RKO (cell line): ENCODE measurements around the gene SEC31B.

Source experiments
- DNase-seq: peaks from one replicate; pipeline ENCODE4 v3.0.0-alpha.2; 2016; ENCODE audit warnings: low spot score

Gene SEC31B, protein sequence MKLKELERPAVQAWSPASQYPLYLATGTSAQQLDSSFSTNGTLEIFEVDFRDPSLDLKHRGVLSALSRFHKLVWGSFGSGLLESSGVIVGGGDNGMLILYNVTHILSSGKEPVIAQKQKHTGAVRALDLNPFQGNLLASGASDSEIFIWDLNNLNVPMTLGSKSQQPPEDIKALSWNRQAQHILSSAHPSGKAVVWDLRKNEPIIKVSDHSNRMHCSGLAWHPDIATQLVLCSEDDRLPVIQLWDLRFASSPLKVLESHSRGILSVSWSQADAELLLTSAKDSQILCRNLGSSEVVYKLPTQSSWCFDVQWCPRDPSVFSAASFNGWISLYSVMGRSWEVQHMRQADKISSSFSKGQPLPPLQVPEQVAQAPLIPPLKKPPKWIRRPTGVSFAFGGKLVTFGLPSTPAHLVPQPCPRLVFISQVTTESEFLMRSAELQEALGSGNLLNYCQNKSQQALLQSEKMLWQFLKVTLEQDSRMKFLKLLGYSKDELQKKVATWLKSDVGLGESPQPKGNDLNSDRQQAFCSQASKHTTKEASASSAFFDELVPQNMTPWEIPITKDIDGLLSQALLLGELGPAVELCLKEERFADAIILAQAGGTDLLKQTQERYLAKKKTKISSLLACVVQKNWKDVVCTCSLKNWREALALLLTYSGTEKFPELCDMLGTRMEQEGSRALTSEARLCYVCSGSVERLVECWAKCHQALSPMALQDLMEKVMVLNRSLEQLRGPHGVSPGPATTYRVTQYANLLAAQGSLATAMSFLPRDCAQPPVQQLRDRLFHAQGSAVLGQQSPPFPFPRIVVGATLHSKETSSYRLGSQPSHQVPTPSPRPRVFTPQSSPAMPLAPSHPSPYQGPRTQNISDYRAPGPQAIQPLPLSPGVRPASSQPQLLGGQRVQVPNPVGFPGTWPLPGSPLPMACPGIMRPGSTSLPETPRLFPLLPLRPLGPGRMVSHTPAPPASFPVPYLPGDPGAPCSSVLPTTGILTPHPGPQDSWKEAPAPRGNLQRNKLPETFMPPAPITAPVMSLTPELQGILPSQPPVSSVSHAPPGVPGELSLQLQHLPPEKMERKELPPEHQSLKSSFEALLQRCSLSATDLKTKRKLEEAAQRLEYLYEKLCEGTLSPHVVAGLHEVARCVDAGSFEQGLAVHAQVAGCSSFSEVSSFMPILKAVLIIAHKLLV

DNA sequence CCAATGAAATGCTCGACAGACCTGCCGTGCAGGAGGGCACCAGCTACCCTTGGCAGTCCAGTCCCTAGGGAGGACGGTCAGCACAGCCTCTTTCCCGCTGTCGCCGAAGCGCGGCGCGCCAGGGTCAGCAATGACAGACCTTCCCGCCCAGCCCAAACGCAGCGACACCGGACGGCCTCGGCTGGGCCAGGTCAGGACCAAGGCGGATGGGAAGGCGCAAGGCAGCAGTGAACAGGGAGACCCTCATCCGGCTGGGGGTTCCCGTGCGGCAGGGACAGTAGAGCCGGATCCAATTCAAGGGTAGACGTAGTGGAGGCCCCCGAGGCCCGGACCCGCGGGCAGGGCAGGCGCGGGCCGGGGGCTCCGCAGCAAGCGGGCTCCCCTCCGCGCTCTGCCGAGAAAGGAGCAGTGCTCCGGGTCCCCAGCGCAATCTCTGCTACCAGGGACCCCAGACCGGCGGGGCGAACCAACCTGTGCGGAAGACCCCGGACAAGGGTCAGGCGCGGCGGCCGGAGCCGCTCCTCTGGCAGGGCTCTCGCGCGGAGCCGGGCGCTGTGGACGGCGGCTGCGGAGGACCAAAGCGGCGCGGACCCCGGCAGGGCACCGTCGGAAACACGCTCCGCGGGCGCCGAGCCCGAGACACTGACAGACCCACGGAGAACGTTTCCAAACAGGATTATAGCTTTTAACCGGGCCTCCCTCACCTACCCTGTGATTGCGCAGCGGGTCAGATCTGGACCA lies at the start of gene SEC31B:
SEC31B (minus strand) TSS at position 551 of the 741 bp plus-strand sequence. CDS start 2,909 bp downstream, outside the sequence.
- DNase-seq, result no peak

DNA sequence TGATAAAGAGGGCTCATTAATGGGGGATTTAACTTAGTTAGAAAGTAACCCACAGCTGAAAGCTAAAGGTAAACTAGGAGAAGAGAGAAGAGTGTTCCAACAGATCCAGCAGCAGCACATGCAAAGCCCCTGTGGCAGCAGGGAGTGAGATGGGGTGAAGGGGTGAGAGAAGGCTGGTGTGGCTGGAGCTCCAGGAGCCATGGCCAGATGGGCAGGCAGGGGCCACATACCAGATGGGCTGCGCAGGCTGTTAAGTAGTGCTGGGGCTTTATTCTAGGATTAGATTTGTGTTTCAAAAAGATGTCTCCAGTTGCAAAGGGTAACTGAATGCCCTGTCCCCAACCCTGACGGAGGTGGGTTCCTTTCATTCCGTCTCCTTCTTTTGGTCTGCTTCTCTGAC lies 49.3 kb upstream of the SEC31B start:
- no peak for DNase-seq

DNA sequence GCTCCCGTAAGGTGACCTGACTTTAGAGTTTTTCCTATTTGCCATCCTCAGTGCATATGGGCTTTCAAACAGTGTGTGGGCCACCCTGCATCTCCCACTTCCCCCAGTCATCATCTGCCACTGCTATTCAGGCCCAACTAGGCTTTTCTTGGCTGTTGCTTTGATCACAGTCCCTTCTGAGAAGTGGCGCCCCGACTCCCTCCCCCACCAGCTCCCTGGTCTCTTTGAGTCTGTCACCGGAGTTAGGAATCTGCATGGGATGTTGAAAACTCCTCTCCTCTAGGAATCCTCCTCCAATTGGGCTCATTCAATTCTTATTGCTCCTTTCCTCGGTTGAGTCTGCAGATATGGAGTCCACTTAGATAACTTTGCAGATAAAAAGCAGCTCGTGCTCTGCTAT lies 48.2 kb upstream of the SEC31B start:
- DNase-seq, result no peak

DNA sequence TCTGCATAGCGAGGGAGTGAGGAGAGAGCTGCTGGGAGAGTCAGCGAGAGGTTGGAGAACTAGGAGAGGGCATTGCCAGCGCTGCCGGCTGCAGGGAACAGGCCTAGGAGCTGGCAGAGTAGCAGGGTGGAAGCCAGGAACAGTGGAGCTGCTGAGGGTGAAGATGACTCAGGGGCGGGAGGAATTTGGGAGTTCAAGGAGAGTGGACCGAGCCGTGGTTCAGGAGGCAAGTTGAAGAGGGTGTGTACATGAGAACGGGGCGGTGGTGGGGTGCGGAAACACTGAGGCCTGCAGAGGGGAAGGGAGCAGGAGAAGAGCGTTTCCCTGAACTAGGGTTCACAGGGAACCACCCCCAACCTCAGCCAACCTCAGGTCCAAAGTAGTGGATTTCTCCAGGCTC lies 47.6 kb upstream of the SEC31B start:
- DNase-seq, result no peak

DNA sequence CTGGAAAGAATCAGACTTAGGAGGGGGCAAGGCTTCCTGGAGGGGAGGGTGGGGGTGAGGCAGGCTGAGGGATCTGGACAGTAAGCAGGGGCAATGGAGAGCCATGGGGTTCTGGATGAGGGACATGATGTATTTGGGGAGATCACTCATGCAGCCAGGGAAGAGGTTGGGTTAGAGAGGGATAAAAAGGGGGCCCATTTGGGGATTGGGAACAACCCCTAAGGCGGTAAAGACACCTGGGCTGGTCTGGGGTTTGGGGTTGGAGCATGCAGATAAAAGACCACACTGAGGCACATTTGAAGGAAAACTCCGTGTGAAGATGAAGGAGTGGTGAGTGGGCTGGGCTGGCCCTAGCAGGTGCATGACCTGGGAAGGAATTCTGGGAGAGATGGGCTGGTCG lies 46.9 kb upstream of the SEC31B start:
- DNase-seq, result no peak

DNA sequence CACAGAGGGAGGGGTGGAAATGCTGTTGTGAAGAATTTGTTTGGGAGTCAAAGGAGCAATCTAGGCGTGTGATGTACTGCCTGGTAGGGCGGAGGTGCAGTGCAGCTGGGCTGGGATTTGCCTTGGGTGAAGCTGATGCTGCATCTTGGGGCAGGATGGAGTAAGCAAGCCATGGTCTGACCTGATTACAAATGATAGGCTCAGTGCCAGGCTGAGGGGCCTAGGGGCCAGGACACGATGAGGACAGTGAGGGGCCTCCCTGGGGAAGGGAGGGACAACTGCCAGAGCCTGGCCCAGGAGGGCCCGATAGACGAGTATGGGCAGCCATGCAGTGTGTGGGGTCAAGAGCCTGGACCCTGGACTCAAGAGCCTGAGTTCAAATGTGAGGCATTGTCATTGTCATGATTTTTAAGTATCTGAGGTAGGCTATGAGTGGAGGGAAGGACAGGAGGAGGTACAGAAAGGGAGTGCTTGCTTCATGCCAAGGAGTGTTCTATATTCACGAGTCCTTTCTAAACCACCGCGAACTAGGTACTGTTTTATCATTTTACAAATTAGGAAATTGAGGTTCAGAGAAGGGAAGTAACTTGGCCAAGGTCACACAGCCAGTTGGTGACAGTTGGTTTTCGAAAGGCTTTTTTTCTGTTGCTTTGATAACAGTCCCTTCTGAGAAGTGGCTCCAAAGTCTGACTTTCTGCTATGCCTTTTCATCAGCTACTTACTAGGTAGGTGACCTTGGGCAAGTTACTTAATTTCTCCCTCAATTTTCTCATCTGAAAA lies 45.7 kb upstream of the SEC31B start:
- DNase-seq, result no peak

DNA sequence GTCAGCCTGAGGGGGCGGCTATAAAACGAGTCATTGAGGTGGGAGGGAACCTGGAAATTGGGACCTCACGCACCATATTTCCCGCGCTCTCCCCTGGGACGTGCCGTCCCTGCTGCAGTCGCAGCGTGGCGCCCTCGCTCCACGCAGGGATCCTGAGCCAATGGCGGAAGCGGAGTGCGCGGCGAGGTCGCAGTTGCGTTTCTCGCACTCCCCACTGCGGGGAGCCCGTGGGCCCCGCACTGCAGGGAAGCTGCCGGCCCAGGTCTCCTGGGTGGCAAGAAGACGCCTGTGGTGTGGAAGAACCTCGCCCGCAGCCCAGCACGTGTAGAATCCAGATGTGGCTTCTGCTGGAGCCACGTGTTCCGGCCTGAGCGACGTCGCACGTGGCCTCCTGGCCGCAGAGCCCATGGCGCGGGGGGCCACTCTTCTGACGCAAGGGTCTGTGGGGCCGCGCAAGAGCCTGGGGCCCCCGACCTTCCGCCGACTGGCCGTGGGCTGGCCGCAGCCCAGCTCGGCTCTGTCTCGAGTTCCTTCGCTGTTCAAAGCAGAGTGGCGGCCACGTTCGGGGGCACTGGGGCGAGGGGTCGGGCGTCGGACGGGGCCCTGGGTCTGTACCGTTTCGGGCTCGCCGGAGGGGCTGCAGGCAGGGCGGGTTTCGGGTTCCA lies 42.5 kb upstream of the SEC31B start:
- DNase-seq, result no peak

DNA sequence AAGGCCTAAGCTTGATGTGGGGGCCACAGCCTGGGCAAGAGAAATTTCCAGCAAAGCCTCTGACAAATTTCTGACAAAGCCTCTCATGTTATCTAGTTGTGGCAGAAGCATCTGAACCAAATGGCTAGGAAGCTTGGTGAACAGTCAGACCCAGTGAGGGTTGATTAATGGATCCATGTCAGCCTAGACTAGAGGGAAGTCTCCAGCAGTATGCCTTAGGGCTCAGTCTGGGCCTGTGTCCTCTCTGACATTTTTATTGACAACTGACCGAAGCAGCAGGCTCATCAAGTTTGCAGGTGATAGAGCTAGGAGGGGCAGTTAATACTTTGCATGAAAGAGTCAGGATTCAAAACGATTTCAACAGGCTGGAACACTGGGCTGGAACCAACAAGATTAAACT lies 41.3 kb upstream of the SEC31B start:
- DNase-seq, result no peak

DNA sequence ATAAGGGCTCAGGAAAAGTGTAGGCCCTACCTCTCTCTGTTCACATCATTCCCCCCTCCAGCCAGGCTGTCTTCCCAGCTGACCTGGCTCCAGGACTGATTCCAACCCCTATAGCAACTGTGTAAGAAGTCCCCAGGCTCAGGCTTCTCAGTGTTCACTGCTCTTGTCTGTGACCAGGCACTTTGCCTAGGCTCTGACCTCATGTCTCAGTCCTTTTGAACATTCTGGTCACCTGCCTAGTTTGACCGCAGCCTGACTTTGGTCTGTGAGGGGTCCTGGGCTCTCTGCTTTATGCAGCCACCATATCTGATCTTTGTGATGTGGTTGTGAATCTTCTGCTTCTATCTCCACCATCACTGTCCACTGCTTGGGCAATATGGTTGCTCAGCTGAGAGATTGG lies 40.6 kb upstream of the SEC31B start:
- DNase-seq, result no peak

DNA sequence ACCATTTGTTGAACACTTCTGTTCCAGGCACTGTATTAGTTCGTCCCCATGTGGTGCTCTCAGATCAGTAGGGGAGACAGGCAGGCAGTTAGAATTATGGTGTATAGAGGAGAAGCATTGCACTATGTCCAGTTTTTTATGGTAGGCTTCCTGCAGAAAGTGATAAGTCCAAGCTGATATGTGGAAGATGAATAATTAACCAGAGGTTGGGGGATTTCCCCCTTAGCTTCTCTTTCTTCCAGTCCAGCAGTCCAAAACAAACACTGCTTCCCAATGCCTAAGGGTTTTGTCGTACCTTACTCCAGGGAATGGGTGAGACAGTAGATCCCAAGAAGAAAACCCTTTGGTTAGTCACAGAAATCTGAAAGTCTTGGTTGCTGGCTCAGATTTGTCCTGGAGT lies 35.2 kb upstream of the SEC31B start:
- DNase-seq, result no peak

DNA sequence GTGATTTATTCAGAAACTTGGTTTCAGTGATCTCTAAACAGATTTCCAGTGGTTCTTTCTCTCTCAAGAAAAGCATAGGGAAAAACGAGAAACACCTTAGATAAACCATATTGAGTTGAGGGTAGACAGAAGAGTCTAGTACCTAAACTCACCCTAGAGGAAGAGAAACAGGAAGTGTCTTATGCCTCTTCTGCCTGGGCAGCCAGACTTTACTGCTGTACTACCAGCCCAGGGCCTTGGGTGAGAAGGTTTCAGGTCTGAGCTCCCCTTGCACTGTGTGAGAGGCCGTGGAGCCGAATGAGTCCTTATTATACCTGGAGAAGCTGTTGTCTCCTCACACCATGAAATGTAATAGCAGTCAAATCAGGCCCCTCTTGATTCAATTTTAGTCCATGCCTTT lies 34.3 kb upstream of the SEC31B start:
- DNase-seq, result no peak

DNA sequence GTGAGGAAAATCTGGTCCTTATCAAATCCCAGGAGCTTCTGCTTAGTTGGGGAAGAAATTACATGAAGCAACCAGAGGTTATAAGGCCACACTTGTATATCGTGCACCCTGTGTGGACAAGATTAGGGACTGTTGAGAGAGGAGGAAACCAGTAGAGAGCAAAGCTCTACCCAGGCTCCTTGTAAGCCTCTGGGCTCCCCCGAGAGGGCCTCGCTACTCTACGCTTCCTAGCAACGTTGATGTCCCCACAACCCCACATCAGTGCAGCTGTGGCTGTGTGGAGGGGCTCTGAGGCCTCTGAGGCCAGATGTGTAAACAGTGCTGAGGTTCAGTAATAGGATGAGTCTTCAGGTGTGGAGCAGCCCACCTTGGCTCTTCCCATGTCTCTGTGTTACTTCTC lies 32.1 kb upstream of the SEC31B start:
- no peak for DNase-seq

DNA sequence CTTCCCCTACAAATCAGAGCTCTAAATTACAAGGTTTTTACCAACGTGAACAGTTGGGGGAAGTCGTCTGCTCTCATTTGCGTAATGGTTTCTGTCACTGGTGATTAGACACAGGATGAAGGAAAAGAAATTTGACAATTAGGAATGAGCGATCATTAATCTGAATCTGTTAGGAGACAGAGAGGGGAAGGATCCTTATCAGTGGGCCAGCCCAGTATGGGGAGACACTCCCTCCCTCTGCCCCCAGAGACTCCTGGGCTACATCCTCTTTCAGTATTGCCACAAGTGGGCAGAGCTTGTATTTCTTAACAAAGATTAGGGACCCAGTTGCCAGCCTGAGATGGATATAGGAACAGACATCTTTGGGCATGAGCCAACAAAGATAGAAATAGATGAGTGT lies 31.5 kb upstream of the SEC31B start:
- DNase-seq, result no peak

DNA sequence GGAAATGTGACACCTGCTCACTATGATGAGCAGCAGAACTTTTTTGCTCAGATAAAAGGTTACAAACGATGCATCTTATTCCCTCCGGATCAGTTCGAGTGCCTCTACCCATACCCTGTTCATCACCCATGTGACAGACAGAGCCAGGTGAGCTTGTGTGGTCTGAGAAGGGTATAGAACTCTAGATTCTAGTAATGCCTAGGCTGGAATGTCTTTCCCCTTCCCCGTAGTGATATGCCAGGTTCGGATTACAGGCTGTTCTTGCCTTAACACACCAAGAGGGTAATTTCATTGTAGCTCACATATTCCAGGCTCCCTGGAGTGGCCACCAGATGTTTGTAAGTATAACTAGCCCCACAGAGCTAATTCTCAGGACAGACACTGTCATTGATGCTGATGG lies 25.3 kb upstream of the SEC31B start:
- no peak for DNase-seq

DNA sequence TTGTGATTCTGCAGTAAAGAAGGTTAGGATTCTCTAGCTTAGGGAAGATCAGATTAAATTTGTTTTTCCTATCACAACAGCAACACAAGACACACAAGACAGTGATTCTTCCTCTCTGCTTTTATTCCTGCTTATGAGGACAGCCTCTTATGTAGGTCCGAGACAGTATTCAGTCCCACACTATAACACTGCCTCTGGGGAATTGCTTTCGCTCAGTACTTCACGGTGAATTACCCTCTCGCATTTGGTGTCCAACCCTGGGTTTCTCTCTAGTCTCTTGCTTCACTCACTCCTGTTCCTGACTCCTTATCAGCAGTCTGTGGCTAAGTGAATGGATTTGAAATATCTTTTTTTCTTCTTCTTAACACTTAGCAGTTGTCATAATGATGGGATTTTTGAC lies 17.8 kb upstream of the SEC31B start:
- DNase-seq, result no peak

DNA sequence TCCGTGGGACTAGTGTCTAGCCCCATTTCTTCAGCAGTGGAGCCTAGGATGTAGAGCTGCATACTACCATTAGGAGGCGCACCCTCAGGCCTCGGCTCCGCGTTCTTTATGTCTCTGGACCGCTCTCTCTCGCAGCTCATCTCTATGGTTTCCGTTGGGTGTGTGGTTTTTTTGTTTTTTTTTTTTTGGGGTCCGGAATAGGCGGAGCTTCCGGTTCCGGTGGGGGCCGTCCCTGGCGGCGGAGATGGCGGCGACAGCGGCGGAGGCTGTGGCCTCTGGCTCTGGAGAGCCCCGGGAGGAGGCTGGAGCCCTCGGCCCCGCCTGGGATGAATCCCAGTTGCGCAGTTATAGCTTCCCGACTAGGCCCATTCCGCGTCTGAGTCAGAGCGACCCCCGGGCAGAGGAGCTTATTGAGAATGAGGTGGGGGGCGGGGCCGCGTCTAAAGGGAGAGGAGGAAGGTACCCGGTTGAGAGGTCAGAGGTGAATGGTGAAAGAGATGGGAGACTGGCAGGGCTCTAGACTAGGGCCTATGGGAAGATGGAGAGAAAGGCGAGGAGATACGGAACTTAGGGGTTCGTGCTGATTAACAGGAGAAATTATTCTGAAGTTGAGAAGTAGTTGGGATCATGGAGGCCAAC lies 16.2 kb upstream of the SEC31B start, which contains the start of gene HIF1AN:
HIF1AN (plus strand) TSS at position 229 of the 639 bp plus-strand sequence; CDS start at position 245, 16 bp downstream.
- DNase-seq, result peak; percentile 97

DNA sequence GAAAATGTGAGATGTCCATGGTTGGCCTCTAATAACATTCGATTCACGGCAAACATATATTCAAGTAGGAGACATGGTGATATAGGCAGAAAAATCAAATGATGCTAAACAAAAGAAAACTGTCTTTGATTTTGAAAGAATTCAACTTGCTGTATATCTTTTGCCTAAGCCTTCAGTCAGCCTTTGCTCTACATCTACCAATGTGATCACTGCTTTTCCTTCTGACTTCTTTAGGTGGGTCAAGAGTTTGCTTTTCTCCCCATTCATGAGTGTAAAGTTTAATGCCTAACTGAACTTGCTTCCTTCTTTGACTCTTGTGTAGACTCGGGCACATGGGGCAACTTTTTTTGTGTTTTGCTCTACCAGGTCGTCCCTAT lies 15.7 kb upstream of the SEC31B start:
- DNase-seq, result no peak

DNA sequence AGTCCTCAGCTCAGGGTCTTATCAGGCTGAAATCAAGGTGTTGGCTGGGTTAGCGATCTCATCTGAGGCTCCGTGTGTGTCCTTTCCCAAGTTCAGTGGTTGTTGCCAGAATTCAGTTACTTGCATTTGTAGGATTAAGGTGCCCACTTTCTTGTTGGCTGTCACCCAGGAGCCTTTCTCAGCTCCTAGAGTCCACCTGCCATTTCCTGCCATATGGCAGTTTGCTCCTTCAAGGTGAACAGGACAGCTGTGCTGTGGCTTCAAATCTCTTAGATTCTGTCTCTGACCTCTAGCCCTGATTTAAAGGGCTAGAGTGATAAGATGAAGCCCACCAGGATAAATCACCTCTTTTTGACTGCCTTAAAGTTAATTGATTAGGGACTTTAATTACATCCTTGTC lies 15.1 kb upstream of the SEC31B start:
- DNase-seq, result no peak

DNA sequence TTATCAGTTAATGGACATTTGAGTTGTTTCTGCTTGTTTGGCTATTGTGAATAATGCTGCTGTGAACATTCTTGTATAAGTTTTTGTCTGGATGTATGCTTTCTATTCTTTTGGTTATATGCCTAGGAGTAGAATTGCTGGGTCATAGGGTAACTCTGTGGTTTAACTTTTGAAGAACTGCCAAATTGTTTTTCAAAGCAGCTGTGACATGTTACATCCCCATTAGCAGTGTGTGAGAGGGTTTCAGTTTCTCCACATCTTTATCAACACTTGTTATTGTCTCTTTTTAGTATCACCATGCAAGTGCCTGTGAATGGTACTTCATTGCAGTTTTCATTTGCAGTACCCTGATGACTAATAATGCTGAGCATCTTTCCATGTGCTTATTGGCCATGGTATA lies 12.1 kb upstream of the SEC31B start:
- DNase-seq, result no peak
